Hepatocyte (in vitro differentiated cells): ENCODE measurements around the gene SHC1. TPM values are rescaled to one million over a fixed set of nuclear protein-coding genes. Genes with fewer than 3 reads are reported as not detected.

Source experiments
- DNase-seq: peaks from one replicate; pipeline ENCODE4 v3.0.0-alpha.2; 2016; ENCODE audit warnings: low spot score
- H2AFZ ChIP-seq: fragments of 200-600 bp; sonication (generic); 2 replicates; pipeline ENCODE4 v1.6.0; 2016; ENCODE audit warnings: antibody characterized with exemption, mild to moderate bottlenecking
- H3K27ac ChIP-seq: fragments of 200-600 bp; sonication (generic); 2 replicates; pipeline ENCODE4 v1.5.1; 2016; ENCODE audit warnings: mild to moderate bottlenecking
- H3K27me3 ChIP-seq: fragments of 200-600 bp; sonication (generic); 2 replicates; pipeline ENCODE4 v1.6.1; 2016
- H3K36me3 ChIP-seq: fragments of 200-600 bp; sonication (generic); replicated peaks from 2 replicates; pipeline ENCODE4 v1.5.1; 2016; ENCODE audit warnings: low read depth; ENCODE audit not compliant: insufficient read depth
- H3K4me1 ChIP-seq: fragments of 200-600 bp; sonication (generic); 2 replicates; pipeline ENCODE4 v1.5.1; 2016; ENCODE audit warnings: mild to moderate bottlenecking, moderate library complexity; ENCODE audit not compliant: insufficient read depth
- H3K4me2 ChIP-seq: fragments of 200-600 bp; sonication (generic); 2 replicates; pipeline ENCODE4 v1.6.0; 2016
- H3K4me3 ChIP-seq: fragments of 200-600 bp; sonication (generic); 2 replicates; pipeline ENCODE4 v1.5.1; 2016; ENCODE audit warnings: mild to moderate bottlenecking
- H3K79me2 ChIP-seq: fragments of 200-600 bp; sonication (generic); 2 replicates; pipeline ENCODE4 v1.6.0; 2017; ENCODE audit warnings: mild to moderate bottlenecking
- H3K9me2 ChIP-seq: fragments of 200-600 bp; sonication (generic); replicated peaks from 2 replicates; pipeline ENCODE4 v1.6.0; 2017; ENCODE audit warnings: mild to moderate bottlenecking; ENCODE audit not compliant: insufficient read depth
- H3K9me3 ChIP-seq: fragments of 200-600 bp; sonication (generic); 2 replicates; pipeline ENCODE4 v1.5.1; 2016; ENCODE audit warnings: low read depth, mild to moderate bottlenecking
- H4K20me1 ChIP-seq: fragments of 200-600 bp; sonication (generic); 2 replicates; pipeline ENCODE4 v1.6.0; 2016; ENCODE audit warnings: mild to moderate bottlenecking; ENCODE audit not compliant: insufficient read depth, poor library complexity, severe bottlenecking
- CTCF ChIP-seq: fragments of 200-600 bp; sonication (generic); IDR thresholded peaks from 2 replicates; pipeline ENCODE4 v1.5.1; 2016; ENCODE audit warnings: antibody characterized with exemption, mild to moderate bottlenecking; ENCODE audit not compliant: poor library complexity
- EZH2 ChIP-seq: fragments of 200-600 bp; sonication (generic); IDR thresholded peaks from 2 replicates; pipeline ENCODE4 v1.6.1; 2016; ENCODE audit warnings: antibody characterized with exemption, mild to moderate bottlenecking, borderline replicate concordance
- EZH2phosphoT487 ChIP-seq: fragments of 200-600 bp; sonication (generic); IDR thresholded peaks from one replicate; pipeline ENCODE4 v1.6.1; 2018; ENCODE audit warnings: antibody characterized with exemption, mild to moderate bottlenecking, low read depth, moderate library complexity; ENCODE audit not compliant: unreplicated experiment, severe bottlenecking
- WGBS: methylation state at CpG from one replicate; pipeline ENCODE4 v1.1.6; 2016; ENCODE audit warnings: low lambda C conversion rate; ENCODE audit errors: missing lambda C conversion rate; 5-methylcytosine and 5-hydroxymethylcytosine counted together
- polyA plus RNA-seq: library from polyadenylated mRNA; unstranded; fragments of >200 nt; fragmentation: Nextera tagmentation; extraction: Ambion mirVana; gene quantifications from 2 replicates; pipeline ENCODE4 v1.2.1, GENCODE V29; 2016
- total RNA-seq: library from RNA; depleted of rRNA; stranded (reverse); fragments of >200 nt; gene quantifications from 2 replicates; pipeline ENCODE4 v1.2.3, GENCODE V29; 2014

The SHC1 gene
- total and polyA plus RNA-seq, 2 experiments from 2014 or later: 95.6 to 107 TPM

- H2AFZ ChIP-seq: no peak overlapping the region
- no peak overlapping the region for H3K4me2 ChIP-seq
- H3K27ac ChIP-seq: peak overlapping the region; percentile 96
- H3K4me1 ChIP-seq: peaks cover 15% of the 10 kb centered on the region
- peaks cover 9% of the 10 kb centered on the region for H3K79me2 ChIP-seq
- H3K9me3 ChIP-seq: no peaks in the 10 kb centered on the region
- no peaks in the 10 kb centered on the region for H3K9me2 ChIP-seq
- TF ChIP-seq EZH2: no peak
- no peak for TF ChIP-seq EZH2phosphoT487
- TF ChIP-seq CTCF: no peak
- no peak overlapping the region for H3K4me3 ChIP-seq
- WGBS: 95% methylated on average over 7 of the region's 7 CpGs
- H3K36me3 ChIP-seq: no peaks in the 10 kb centered on the region
- H4K20me1 ChIP-seq: no peaks in the 10 kb centered on the region
- no peaks in the 10 kb centered on the region for H3K27me3 ChIP-seq
- DNase-seq: peak; percentile 48
These were observed 31.7 kb downstream of the SHC1 start for GRCh38 chr1:154938604-154939399.

- H3K36me3 ChIP-seq: no peaks in the 10 kb centered on the region
- H3K9me2 ChIP-seq: no peaks in the 10 kb centered on the region
- H3K4me2 ChIP-seq: peak overlapping the region; percentile 69
- WGBS: 82% methylated on average over 8 of the region's 8 CpGs
- H4K20me1 ChIP-seq: no peaks in the 10 kb centered on the region
- H3K27me3 ChIP-seq: no peaks in the 10 kb centered on the region
- peaks cover 8% of the 10 kb centered on the region for H3K4me1 ChIP-seq
- TF ChIP-seq EZH2: no peak
- no peak for TF ChIP-seq EZH2phosphoT487
- no peak for TF ChIP-seq CTCF
- peaks cover 9% of the 10 kb centered on the region for H3K79me2 ChIP-seq
- H3K9me3 ChIP-seq: no peaks in the 10 kb centered on the region
- no peak for DNase-seq
- H3K27ac ChIP-seq: peak overlapping the region; percentile 96
- no peak overlapping the region for H3K4me3 ChIP-seq
- no peak overlapping the region for H2AFZ ChIP-seq
These were observed 32.6 kb downstream of the SHC1 start for GRCh38 chr1:154937988-154938386.

GRCh38 chr1:154937085-154937987 is 33.2 kb downstream of the SHC1 start:
- 1% methylated on average over 36 of the region's 36 CpGs for WGBS
- Histone ChIP-seq H3K27me3 (no peaks in the 10 kb centered on the region), H3K9me3 (no peaks in the 10 kb centered on the region), H3K4me3 (peak overlapping the region; percentile 26), H3K9me2 (no peaks in the 10 kb centered on the region), H3K27ac (peak overlapping the region; percentile 96), H3K36me3 (no peaks in the 10 kb centered on the region), H4K20me1 (no peaks in the 10 kb centered on the region), H2AFZ (peak overlapping the region; percentile 71), H3K79me2 (peaks cover 9% of the 10 kb centered on the region), H3K4me1 (peaks cover 8% of the 10 kb centered on the region), H3K4me2 (peak overlapping the region; percentile 69)
- DNase-seq: peak; percentile 95
- TF ChIP-seq EZH2 (no peak), CTCF (peak; percentile 23)
